HL-60 (cell line): ENCODE measurements around the gene CENPX.

Source experiments
- DNase-seq, 2 experiments: peaks; one replicate each; pipeline ENCODE4 v3.0.0-alpha.2; 2010 to 2020; ENCODE audit warnings: low read depth in 1 of 2, low spot score in 1 of 2
- H3K27ac ChIP-seq: fragments of 250-450 bp; sonication (Bioruptor Pico); replicated peaks from 2 replicates; pipeline ENCODE4 v1.5.1; 2020; ENCODE audit warnings: mild to moderate bottlenecking, moderate library complexity
- H3K27me3 ChIP-seq: fragments of 250-450 bp; sonication (Bioruptor Pico); 2 replicates; pipeline ENCODE4 v1.5.1; 2021; ENCODE audit warnings: mild to moderate bottlenecking, moderate library complexity; ENCODE audit not compliant: insufficient read depth, poor library complexity, severe bottlenecking
- H3K4me3 ChIP-seq: replicated peaks from 2 replicates; pipeline ENCODE4 v1.5.1; 2011; ENCODE audit warnings: mild to moderate bottlenecking, control low read depth, low read length; ENCODE audit not compliant: insufficient read depth
- GABPA ChIP-seq: IDR thresholded peaks from 2 replicates; pipeline ENCODE4 v1.6.1; 2012; ENCODE audit warnings: low read depth
- POLR2AphosphoS5 ChIP-seq: IDR thresholded peaks from 2 replicates; pipeline ENCODE4 v1.6.1; 2012; ENCODE audit warnings: low read depth
- SPI1 ChIP-seq: IDR thresholded peaks from 2 replicates; pipeline ENCODE4 v1.6.1; 2012; ENCODE audit warnings: low read depth, mild to moderate bottlenecking, borderline replicate concordance
- TF ChIP-seq, protein P1 (sequence below): IDR thresholded peaks from 2 replicates; pipeline ENCODE4 v1.6.1; 2012; ENCODE audit warnings: low read depth; ENCODE audit not compliant: insufficient replicate concordance
- TF ChIP-seq, protein P2 (sequence below): IDR thresholded peaks from one replicate; pipeline ENCODE4 v1.5.1; 2011; ENCODE audit warnings: low read length, control low read depth, inconsistent platforms; ENCODE audit not compliant: insufficient read depth

The CENPX gene

DNA sequence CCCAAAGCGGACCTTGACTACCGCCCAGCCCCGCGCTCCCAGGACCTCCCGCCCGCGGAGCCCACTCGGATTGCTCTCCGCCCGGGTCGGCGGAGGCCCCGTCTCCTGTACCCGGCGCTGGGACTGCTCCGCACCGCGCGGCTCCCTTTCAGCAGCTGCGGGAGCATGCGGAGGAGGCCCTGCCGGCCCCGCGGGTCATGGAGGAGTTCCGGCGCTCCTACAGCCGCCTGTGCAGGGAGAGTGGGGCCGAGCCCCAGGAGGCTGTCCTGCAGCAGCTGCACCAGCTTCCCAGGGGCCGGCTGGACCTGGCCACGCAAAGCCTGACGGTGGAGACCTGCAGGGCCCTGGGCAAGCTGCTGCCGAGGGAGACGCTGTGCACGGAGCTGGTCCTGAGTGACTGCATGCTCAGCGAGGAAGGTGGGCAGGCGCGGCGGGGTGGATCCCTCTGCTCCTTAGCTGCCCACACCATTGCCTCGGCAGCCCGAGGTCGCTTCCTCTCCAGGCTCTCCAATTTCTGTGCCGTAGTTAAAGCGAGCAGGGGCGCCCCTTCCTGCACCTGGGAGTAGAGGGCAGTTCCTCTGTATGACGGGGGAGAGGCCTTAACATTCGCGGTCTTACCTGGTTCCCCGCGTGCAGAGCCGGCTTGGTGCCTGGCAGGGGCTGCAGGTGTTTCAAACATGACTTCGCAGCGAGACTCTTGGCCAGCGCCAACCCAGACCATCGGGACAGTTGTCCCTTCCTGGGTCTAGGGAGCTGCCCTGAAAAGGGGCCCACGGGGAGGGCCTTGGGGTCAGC, 966 bp upstream of the CENPX start:
- peak; percentile 54 to 73 for DNase-seq

DNA sequence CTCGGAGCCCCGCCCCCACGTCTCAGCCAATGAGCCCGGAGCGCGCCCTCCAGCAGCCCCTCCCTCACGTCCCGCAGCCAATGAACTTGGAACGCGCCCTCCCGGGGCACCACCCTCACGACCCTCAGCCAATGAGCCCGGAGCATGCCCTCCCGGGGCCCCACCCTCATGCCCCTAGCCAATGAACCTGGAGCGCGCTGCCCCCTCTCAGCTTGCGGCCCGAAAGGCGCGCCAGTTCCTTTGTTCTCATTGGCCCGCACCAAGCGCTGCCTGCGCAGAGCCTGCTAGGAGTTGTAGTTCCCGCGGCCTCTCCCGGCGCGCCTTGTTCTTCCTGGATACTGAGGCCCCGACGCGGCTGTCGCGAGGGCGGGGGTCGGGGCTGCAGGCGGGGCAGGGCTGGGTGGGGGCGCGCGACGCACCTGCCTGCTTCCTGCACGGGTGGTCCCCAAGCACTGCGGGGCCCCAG, 336 bp upstream of the CENPX start, which contains the start of gene LRRC45:
TSS of gene LRRC45 (plus strand) at position 325 of the 466 bp plus-strand sequence. CDS start 339 bp downstream, outside the sequence.
- peak; percentile 99 to 100 for DNase-seq
- H3K4me3 ChIP-seq, result peak within 1 kb of the TSS; percentile 85
- TF ChIP-seq POLR2AphosphoS5 (no peak), SPI1 (no peak; the same call in 1 of the 2 replicates), GABPA (no peak; the same call in 1 of the 2 replicates)
- TF ChIP-seq, protein P1, sequence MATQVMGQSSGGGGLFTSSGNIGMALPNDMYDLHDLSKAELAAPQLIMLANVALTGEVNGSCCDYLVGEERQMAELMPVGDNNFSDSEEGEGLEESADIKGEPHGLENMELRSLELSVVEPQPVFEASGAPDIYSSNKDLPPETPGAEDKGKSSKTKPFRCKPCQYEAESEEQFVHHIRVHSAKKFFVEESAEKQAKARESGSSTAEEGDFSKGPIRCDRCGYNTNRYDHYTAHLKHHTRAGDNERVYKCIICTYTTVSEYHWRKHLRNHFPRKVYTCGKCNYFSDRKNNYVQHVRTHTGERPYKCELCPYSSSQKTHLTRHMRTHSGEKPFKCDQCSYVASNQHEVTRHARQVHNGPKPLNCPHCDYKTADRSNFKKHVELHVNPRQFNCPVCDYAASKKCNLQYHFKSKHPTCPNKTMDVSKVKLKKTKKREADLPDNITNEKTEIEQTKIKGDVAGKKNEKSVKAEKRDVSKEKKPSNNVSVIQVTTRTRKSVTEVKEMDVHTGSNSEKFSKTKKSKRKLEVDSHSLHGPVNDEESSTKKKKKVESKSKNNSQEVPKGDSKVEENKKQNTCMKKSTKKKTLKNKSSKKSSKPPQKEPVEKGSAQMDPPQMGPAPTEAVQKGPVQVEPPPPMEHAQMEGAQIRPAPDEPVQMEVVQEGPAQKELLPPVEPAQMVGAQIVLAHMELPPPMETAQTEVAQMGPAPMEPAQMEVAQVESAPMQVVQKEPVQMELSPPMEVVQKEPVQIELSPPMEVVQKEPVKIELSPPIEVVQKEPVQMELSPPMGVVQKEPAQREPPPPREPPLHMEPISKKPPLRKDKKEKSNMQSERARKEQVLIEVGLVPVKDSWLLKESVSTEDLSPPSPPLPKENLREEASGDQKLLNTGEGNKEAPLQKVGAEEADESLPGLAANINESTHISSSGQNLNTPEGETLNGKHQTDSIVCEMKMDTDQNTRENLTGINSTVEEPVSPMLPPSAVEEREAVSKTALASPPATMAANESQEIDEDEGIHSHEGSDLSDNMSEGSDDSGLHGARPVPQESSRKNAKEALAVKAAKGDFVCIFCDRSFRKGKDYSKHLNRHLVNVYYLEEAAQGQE, result no peak
- TF ChIP-seq, protein P2, sequence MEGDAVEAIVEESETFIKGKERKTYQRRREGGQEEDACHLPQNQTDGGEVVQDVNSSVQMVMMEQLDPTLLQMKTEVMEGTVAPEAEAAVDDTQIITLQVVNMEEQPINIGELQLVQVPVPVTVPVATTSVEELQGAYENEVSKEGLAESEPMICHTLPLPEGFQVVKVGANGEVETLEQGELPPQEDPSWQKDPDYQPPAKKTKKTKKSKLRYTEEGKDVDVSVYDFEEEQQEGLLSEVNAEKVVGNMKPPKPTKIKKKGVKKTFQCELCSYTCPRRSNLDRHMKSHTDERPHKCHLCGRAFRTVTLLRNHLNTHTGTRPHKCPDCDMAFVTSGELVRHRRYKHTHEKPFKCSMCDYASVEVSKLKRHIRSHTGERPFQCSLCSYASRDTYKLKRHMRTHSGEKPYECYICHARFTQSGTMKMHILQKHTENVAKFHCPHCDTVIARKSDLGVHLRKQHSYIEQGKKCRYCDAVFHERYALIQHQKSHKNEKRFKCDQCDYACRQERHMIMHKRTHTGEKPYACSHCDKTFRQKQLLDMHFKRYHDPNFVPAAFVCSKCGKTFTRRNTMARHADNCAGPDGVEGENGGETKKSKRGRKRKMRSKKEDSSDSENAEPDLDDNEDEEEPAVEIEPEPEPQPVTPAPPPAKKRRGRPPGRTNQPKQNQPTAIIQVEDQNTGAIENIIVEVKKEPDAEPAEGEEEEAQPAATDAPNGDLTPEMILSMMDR, result no peak
- peak within 1 kb of the TSS; percentile 88 for H3K27ac ChIP-seq
- H3K27me3 ChIP-seq, result no peaks in the 10 kb centered on the region

More for the DNA sequence above, 966 bp upstream of the CENPX start:
- Histone ChIP-seq H3K27me3 (no peaks in the 10 kb centered on the region), H3K27ac (peak overlapping the region; percentile 76), H3K4me3 (peak overlapping the region; percentile 85)
- TF ChIP-seq SPI1 (peak; percentile 22; the same call in 1 of the 2 replicates), POLR2AphosphoS5 (no peak)

DNA sequence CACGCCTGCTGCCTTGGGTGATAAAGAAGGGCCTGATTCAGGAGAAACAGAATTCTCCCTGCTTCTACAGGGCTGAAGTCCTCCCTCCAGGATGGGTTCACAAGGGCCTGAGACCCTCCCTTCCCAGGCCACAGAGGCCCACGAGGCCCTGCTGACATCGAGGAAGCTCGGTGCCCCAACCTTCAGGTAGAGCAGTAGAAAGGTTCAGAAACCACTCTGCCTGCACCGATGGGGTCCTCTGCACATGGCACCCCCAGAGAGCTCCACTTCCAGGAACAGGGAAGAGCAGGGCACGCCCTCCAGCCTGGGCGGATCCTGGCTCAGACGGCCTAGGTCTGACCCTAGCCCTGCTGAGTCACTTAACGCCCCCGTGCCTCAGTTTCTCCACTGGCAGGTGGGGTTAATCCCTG, 773 bp downstream of the CENPX start:
- no peak for TF ChIP-seq POLR2AphosphoS5
- TF ChIP-seq SPI1, result no peak
- TF ChIP-seq, protein P2, result no peak
- TF ChIP-seq GABPA, result no peak
- TF ChIP-seq, protein P1, result no peak
- peak in 1 of 2 experiments; percentile 41 for DNase-seq

DNA sequence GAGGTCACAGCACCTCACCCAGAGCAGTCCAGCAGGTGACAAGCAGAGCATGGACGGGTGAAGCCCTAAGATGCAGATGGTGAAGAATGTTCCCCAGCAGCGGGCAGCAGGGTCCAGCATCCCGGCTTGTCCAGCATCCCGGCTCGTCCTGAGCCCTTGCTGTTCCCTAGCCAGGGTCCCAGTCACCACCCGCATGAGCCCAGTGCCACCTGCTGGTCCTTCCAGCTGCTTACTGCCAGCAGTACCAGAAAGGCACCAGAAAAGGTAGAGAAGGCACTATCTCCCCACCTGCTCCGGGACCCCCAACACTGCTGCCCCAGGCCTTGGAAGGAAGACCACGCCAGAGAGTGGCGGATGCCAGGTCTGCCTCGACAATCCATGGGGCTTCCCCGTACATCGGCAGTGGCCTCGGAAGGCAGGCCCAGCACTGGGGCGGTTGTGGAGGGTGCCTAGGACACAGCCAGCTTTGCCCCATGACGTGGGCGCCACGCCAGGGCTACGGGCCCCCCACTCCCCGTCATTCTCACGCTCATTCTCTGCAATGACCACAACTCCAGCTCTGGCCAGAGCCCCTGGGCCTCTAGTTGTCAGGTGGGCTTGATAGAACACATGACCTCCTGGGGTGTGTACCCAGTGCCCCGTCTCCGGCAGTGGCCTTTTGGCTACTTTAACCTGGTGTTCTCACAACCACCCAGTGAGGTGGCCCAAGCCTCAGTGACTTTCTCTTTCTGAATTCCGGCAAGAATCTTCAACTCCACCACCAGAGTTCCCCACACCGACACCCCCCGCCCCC, 1.4 kb downstream of the CENPX start:
- peak in 1 of 2 experiments; percentile 75 for DNase-seq
- TF ChIP-seq, protein P2, result peak; percentile 84
- TF ChIP-seq SPI1, result no peak
- TF ChIP-seq GABPA, result no peak
- TF ChIP-seq, protein P1, result no peak
- Histone ChIP-seq H3K27me3 (no peaks in the 10 kb centered on the region), H3K27ac (peak overlapping the region; percentile 88), H3K4me3 (peak overlapping the region; percentile 79)

More for the DNA sequence above, 773 bp downstream of the CENPX start:
- Histone ChIP-seq H3K27ac (peak overlapping the region; percentile 88), H3K27me3 (no peaks in the 10 kb centered on the region), H3K4me3 (peak overlapping the region; percentile 79)
